CD4-positive, alpha-beta T cell treated with Interleukin-21 for 1 hour (primary cell): ENCODE measurements around the gene PRR3.

Experiments
- DNase-seq: peaks from one replicate; pipeline ENCODE4 v3.0.0-alpha.2; 2020

The PRR3 gene

GRCh38 chr6:30541515-30542403 is 15.3 kb upstream of the PRR3 start:
- peak; percentile 86 for DNase-seq

GRCh38 chr6:30542404-30542725 is 14.7 kb upstream of the PRR3 start:
- peak; percentile 59 for DNase-seq

GRCh38 chr6:30542915-30543314 is 14.2 kb upstream of the PRR3 start:
- no peak for DNase-seq

DNA sequence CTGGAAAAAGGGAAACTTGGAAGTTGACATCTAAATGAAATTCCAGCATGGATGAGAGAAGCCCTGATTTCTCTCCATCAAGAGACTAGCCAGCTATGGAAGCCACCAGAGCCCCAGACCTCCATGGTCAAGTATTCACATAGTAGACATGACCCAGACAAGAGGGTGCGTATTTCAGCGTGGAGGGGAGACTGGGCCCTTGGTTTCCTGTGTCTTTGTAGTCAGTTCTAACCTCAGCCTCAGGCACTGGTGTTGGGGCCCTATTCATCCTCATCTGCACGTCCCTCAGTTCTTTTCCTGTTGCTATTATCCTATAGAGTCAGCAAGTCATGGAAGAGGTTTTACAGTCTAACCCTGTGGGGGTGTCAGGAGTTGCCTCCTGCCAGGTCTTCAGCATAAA is 13.3 kb upstream of the PRR3 start:
- peak; percentile 51 for DNase-seq

DNA sequence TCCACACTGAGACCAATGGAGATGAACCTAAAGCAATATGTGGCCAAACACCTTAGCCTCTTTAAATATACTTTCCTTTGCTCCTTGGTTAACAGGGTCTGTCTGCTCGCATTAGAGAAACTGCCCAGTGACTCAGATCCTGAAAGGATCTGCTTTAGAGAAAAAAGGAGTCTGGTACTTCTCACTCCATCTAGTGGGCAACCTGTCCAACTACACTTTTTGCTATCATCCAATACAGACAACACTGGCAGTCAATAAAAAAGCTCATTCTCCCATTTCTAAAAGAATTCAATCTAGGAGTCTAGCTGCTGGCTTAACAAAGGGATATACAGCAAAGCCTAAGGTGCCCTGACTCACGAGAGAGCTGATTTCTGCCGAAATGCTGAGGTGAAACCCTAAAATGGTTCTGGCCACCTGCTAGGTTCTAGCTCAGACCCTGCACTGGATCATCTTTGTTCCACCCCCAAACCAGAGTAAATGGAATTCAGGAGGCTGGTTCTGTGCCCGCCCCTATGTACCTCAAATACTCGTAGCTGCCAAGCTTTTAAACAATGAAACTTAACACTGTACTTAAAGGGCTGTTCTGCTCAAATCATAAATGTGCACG is 12.3 kb upstream of the PRR3 start:
- DNase-seq: peak; percentile 72

- DNase-seq: no peak
Measured at GRCh38 chr6:30547454-30547853, 9.6 kb upstream of the PRR3 start.

DNA sequence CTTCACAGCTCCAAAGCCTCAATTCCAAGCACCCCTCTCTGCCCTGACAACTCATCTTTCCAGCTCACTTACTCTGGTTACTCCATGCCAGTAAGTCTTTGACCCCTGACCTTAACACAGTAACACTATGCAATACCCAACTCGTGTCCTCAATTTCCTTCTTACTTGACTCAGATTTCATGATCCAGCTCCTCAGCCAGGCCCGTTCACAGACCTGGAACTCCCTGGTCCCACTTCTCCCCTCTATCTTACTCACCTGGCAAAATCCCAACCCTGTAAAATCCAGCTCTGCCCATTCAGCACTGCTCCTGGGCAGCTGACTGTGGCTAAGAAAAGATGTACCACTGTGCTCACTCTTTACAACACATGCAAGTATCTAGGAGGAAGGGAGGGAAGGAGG is 8.7 kb upstream of the PRR3 start:
- DNase-seq: no peak

- no peak for DNase-seq
Measured at GRCh38 chr6:30554404-30554803, 2.7 kb upstream of the PRR3 start.

DNA sequence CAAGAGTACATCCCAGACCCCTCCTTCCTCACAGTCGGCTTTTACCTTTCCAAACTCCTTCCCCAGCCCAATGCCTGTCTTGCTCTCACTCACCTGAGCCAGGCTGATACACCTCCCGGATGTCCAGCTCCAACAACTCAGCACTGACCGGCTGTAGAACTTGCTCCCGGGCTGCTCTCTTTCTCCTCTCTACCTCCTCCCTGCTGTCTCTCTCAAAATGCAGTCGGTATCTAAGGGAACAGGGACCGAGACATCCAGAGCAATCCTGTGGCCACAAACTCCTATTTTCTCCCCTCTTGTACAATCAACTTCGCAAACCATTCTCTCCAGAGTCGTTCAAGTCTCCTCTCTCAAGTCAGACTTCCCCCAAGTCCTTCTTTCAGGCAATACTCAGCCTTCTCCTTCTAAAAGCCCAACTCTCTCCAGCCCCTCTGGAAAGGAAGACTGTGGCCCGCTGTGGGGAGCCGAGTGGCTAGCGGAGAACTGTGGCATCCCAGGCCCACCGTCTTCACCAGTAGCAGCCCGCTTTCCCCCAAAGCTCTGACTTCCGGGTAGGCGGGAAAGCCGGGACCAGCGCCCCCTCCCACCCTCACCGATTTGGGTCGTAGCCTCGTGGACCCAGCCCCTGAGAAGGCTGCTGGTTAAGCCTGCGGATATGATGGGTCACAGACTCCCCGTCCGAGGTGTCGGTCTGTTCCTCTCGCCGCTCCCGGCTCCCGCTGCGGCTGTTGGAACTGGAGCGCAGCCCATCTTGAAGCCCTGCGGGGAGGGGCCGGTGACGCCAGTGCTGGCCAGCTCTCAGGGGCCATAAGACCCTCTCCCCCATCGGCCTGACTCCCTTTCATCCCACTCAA is 1.9 kb upstream of the PRR3 start:
- DNase-seq: no peak

GRCh38 chr6:30555816-30556065 is 1.4 kb upstream of the PRR3 start:
- DNase-seq: no peak

GRCh38 chr6:30556066-30556905 is 809 bp upstream of the PRR3 start, which contains the start of gene GNL1:
Gene GNL1, minus strand, starts transcription at chr6:30556489. Its CDS starts 286 bp downstream, at chr6:30556203.
- peak; percentile 98 for DNase-seq

- DNase-seq: peak; percentile 68
Measured at GRCh38 chr6:30557683-30557981, 537 bp downstream of the PRR3 start.

DNA sequence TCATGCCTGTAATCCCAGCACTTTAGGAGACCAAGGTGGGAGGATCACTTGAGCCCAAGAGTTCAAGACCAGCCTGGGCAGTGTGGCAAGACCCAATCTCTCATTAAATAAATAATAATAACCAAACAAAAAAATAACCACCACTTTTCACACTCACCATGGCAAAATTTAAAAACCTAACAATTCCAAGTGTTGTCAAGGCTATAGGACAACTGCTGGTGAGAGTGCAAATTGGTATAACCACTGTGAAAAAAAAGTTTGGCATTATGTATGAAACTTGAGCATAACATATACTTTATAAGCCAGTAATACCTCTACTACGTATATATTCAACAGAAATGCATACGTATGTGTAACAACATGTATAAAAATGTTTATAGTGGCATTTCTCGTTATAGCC is 3.8 kb downstream of the PRR3 start:
- no peak for DNase-seq

GRCh38 chr6:30562470-30563425 is 5.7 kb downstream of the PRR3 start:
- DNase-seq: no peak

GRCh38 chr6:30564114-30564513 is 7.0 kb downstream of the PRR3 start:
- no peak for DNase-seq

DNA sequence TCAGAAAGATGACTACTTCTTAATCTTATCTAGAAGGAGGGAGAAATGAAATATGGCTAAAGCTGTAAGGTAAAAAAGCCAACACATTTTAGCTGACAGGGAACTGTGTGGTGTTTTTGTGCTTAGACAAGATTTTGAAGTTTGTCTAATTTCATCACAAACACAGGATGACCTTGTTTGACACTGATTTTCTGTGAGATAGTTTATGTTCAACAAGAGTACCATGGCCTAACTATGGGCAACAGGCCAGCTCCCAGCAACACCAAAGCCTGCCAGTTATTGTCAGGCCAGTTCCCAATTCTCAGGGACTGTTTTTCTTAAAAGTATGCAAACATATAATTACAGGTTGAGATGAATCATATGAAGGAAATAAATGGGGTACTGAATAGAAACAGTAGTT is 8.7 kb downstream of the PRR3 start:
- DNase-seq: no peak

DNA sequence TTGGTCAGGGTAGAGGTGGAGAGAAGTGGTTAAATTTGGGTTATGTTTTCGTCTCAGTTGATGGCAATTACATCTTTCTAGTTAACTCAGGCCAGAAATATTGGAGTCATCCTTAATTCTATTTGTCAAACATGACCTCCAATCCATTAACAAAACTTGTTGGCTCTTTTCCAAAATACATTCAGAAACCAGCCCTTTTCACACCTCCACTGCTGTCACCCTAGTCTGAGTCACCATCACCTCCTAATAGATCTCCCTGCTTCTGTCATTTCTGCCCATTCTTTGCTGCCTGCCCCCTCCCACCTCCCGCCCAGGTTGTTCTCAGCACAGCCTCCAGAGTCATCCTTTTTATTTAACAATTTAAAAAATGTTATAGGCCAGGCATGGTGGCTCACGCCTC is 11.2 kb downstream of the PRR3 start:
- DNase-seq: peak; percentile 55

GRCh38 chr6:30570263-30570662 is 13.2 kb downstream of the PRR3 start:
- no peak for DNase-seq

- DNase-seq: no peak
Measured at GRCh38 chr6:30570740-30571074, 13.6 kb downstream of the PRR3 start.

GRCh38 chr6:30571075-30571761 is 14.1 kb downstream of the PRR3 start, which contains the start of gene ABCF1:
Gene ABCF1, plus strand, starts transcription at chr6:30571442. Its CDS starts 46 bp downstream, at chr6:30571488.
- peak; percentile 99 for DNase-seq

DNA sequence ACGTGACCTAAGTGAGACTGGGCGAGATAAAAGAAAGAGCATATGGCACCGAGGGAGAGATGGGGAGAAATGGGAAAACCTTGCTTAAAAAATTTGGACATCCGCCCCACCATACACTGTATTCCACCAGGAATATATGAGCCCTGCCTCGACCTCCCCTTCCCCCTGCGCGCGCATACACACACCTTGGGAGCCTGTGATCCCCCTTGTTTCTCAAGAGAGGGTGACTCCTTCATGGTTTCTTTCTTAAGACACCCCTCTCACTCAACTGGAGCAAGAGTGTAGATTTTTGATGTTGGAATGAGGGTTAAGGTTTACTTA is 14.6 kb downstream of the PRR3 start:
- no peak for DNase-seq

DNA sequence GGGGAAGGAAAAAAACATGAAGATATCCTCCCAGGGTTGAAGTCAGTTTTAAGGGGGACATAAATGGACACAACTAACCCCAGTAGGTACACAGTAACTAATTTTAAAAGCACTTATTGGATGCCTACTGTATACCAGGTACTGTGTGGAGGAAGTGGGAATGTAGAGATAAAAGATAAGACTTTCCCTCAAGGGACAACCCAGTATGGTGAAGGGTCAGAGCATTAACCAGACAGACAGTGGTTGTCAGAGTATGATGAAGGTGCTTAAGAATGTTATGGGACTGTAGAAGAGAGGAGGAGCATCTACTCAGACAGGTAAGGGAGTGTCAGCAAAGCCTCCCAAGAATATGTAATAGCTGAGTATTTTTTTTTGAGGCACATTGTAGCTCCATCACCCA is 15.1 kb downstream of the PRR3 start:
- no peak for DNase-seq
